Heart left ventricle (tissue), 16 donors: Measurements from ENCODE around the gene NDUFAF8. TPM values are rescaled to one million over a fixed set of nuclear protein-coding genes. Genes with fewer than 3 reads are reported as not detected.
A peak's percentile ranks its signal among the peaks of the same experiment; 100 is the strongest.

ENCODE experiments used
- ATAC-seq, 4 donors: fragments of 200-7000 bp; cut with Tn5 transposase; one replicate each; pipeline ENCODE4 v1.9.1; 2020 to 2022; ENCODE audit warnings: moderate library complexity in 4 of 4, mild to moderate bottlenecking in 3 of 4, moderate number of reproducible peaks in 1 of 4
- DNase-seq, 5 donors: peaks; one replicate each; pipeline ENCODE4 v3.0.0-alpha.2; 2020
- H3K27ac ChIP-seq, 12 donors: fragments of 200-600 bp; sonication (generic) in 4 of 12; one replicate each; pipeline versions ENCODE4 v1.5.0 to v1.8.0; 2016 to 2022; ENCODE audit warnings: mild to moderate bottlenecking in 2 of 12
- H3K27me3 ChIP-seq, 9 donors: fragments of 200-600 bp; sonication (generic) in 2 of 9; one replicate each; pipeline versions ENCODE4 v1.5.1 to v1.8.0; 2016 to 2022; ENCODE audit warnings: mild to moderate bottlenecking in 3 of 9
- H3K36me3 ChIP-seq, 9 donors: fragments of 200-600 bp; sonication (generic) in 2 of 9; one replicate each; pipeline versions ENCODE4 v1.5.0 to v1.8.0; 2018 to 2022; ENCODE audit warnings: mild to moderate bottlenecking in 2 of 9
- H3K4me1 ChIP-seq, 12 donors: fragments of 200-600 bp; sonication (generic) in 4 of 12; one replicate each; pipeline versions ENCODE4 v1.5.0 to v1.8.0; 2016 to 2022; ENCODE audit warnings: mild to moderate bottlenecking in 3 of 12
- H3K4me3 ChIP-seq, 12 donors: fragments of 200-600 bp; sonication (generic) in 4 of 12; one replicate each; pipeline versions ENCODE4 v1.5.0 to v1.8.0; 2017 to 2022; ENCODE audit warnings: mild to moderate bottlenecking in 9 of 12, moderate library complexity in 4 of 12
- H3K9me3 ChIP-seq, 12 donors: fragments of 200-600 bp; sonication (generic) in 4 of 12; one replicate each; pipeline versions ENCODE4 v1.5.0 to v1.8.0; 2016 to 2022; ENCODE audit warnings: mild to moderate bottlenecking in 1 of 12
- POLR2A ChIP-seq, 2 donors: fragments of 450-650 bp; IDR thresholded peaks; one replicate each; pipeline ENCODE4 v1.6.1; 2017; ENCODE audit warnings: antibody characterized with exemption in 2 of 2, mild to moderate bottlenecking in 2 of 2, moderate library complexity in 2 of 2
- WGBS, 4 donors: extraction: QIAGEN DNeasy Blood & Tissue Kit in 2 of 4; methylation state at CpG; one replicate each; pipeline versions ENCODE4 v1.1.5 to v1.1.7; 2013 to 2018; 5-methylcytosine and 5-hydroxymethylcytosine counted together
- intact Hi-C, 10 donors: fragments of 100-400 bp; cut with DNase I; formaldehyde crosslinking; loops; one replicate each; pipeline versions ENCODE4 v1.11.1 to v1.14.2; 2022
- polyA plus RNA-seq, 2 donors: library from polyadenylated mRNA; stranded (reverse); fragments of 200-250 nt; gene quantifications; one replicate each; pipeline ENCODE4 v1.2.3, GENCODE V29; 2013
- total RNA-seq, 9 donors: library from RNA; depleted of rRNA in 2 of 9; stranded (reverse); fragments of >200 nt in 2 of 9; fragmentation: NEBNext Ultra II Directional in 3 of 9; extraction: Animal tissue kit (Norgen Biotek cat#: 25700) in 3 of 9; gene quantifications; one replicate each; pipeline versions ENCODE4 v1.1.0 to v1.2.4, GENCODE V29; 2016 to 2023
- TF ChIP-seq, protein P1 (sequence below), 12 donors: fragments of 200-600 bp; sonication (generic) in 4 of 12; IDR thresholded peaks; one replicate each; pipeline versions ENCODE4 v1.5.0 to v1.8.0; 2018 to 2022; ENCODE audit warnings: antibody characterized with exemption in 12 of 12, mild to moderate bottlenecking in 5 of 12
- donor health status: ischemic (EF 13 %, LVEDD 7.1; RV severe dilation, severe dysfunction).
- donor health status: healthy with polysubstance abuse.
- donor health status: DM: no; HTN: yes; CAD: no.
- donor health status: DM: no; HTN: no; CAD: no.
- donor health status: ischemic (EF 25% LVEDD 6.9; RV normal size, moderate dysfunction).
- donor health status: ischemic (EF 25% LVEDD 5.7; RV mildly dilated, moderate dysfunction).
- donor health status: healthy.
- donor health status: DM: yes; HTN: yes; CAD: no.
- donor health status: ischemic (EF 35%, LVEDD 5.7; RV mildly dilated, moderate dysfunction).
- donor health status: nonischemic (EF 11% LVEDD 7.7; RV severe dilation, severe dysfunction).
- donor health status: DM: yes; HTN: yes; CAD: no.
- donor health status: PGD.
- donor health status: ischemic (EF 29% LVEDD 5.4; RV normal size, mild dysfunction).
- donor health status: nonischemic (EF 23%, LVEDD 6.1; RV moderate dilation, normal function).

The NDUFAF8 gene
- total and polyA plus RNA-seq, 11 donors = 26.7 to 77.1 (median 50.2) TPM

DNA sequence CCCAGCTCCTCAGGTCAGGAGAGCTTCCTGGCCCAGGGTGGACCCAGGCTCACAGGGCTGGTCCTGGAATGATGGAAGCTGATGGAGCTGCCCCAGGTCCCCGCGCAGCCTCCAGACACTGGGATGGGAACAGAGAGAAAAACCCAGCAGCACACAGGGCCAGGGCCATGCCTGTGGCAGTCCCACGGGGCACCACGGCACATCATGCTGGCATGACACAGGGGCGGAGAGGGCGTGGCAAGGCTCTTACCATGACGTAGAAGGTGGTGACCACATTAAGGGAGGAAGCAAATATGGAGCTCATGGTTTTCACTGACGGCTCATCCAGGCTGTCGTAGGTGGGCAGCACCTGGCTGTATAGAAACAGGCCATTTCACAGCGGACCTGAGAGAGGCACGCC is 37.7 kb downstream of the NDUFAF8 start:
- no peaks in the 10 kb centered on the region for H3K9me3 ChIP-seq
- peaks cover 0 to 18% (median 11%) of the 10 kb centered on the region in 12 donors for H3K4me1 ChIP-seq
- WGBS, 4 donors = 91 to 97% (median 93%) methylated on average over 11 of the region's 11 CpGs
- H3K27ac ChIP-seq = no peak overlapping the region
- ATAC-seq (no peak), DNase-seq (peak in 2 of 5 donors; percentile 13 to 51)
- no peaks in the 10 kb centered on the region for H3K27me3 ChIP-seq
- no peak for TF ChIP-seq POLR2A (IDR thresholded peaks at IDR 0.05)
- TF ChIP-seq, protein P1, sequence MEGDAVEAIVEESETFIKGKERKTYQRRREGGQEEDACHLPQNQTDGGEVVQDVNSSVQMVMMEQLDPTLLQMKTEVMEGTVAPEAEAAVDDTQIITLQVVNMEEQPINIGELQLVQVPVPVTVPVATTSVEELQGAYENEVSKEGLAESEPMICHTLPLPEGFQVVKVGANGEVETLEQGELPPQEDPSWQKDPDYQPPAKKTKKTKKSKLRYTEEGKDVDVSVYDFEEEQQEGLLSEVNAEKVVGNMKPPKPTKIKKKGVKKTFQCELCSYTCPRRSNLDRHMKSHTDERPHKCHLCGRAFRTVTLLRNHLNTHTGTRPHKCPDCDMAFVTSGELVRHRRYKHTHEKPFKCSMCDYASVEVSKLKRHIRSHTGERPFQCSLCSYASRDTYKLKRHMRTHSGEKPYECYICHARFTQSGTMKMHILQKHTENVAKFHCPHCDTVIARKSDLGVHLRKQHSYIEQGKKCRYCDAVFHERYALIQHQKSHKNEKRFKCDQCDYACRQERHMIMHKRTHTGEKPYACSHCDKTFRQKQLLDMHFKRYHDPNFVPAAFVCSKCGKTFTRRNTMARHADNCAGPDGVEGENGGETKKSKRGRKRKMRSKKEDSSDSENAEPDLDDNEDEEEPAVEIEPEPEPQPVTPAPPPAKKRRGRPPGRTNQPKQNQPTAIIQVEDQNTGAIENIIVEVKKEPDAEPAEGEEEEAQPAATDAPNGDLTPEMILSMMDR (IDR thresholded peaks at IDR 0.05) = no peak
- peaks cover 0 to 95% (median 70%) of the 10 kb centered on the region in 9 donors for H3K36me3 ChIP-seq
- H3K4me3 ChIP-seq = no peak overlapping the region
- intact Hi-C loops = no loop called here

DNA sequence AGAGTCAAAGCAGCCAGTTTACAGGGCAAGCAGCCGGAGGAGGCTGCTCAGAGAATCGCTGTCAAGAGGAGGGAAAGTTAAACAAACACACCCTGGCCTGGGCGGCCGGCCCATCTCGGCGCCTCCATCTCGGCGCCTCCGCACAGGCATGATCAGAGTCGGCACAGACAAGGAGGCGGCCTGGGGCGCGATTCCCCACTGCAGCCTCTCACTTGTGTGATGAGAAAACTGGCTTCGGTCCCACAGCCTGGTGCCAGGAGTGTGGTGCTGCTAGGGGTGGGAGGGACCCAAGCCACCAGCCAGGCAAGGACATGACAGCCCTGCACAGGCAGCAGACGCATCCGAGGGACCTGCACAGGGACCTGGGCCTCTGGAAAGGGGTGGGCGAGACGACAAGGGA is 38.3 kb downstream of the NDUFAF8 start:
- peak overlapping the region in 4 of 12 donors; percentile 2 to 36 (median 5) for H3K4me3 ChIP-seq
- whole genome bisulfite sequencing, 4 donors = 50 to 72% (median 63%) methylated on average over 17 to 18 of the region's 18 CpGs
- H3K4me1 ChIP-seq = peaks cover 0 to 18% (median 10%) of the 10 kb centered on the region in 12 donors
- peak; percentile 46 to 82 (median 60) for DNase-seq
- peak overlapping the region in 8 of 12 donors; percentile 19 to 72 (median 60) for H3K27ac ChIP-seq
- intact Hi-C loops = no loop called here
- TF ChIP-seq, protein P1 (IDR thresholded peaks at IDR 0.05) = no peak
- no peak for TF ChIP-seq POLR2A (IDR thresholded peaks at IDR 0.05)
- H3K36me3 ChIP-seq = peaks cover 0 to 96% (median 70%) of the 10 kb centered on the region in 9 donors
- no peaks in the 10 kb centered on the region for H3K27me3 ChIP-seq
- no peaks in the 10 kb centered on the region for H3K9me3 ChIP-seq
- ATAC-seq = peak; percentile 68 to 84 (median 72)

- peaks cover 0 to 18% (median 7%) of the 10 kb centered on the region in 12 donors for H3K4me1 ChIP-seq
- intact Hi-C loops = no loop called here
- H3K27ac ChIP-seq = peak overlapping the region in 9 of 12 donors; percentile 19 to 72 (median 58)
- 72 to 83% (median 80%) methylated on average over 16 to 20 of the region's 20 CpGs for WGBS, 4 donors
- H3K4me3 ChIP-seq = peak overlapping the region in 4 of 12 donors; percentile 2 to 36 (median 5)
- H3K9me3 ChIP-seq = no peaks in the 10 kb centered on the region
- ATAC-seq = peak in 2 of 4 donors; percentile 73 to 74
- TF ChIP-seq, protein P1 (IDR thresholded peaks at IDR 0.05) = no peak
- TF ChIP-seq POLR2A (IDR thresholded peaks at IDR 0.05) = no peak
- no peaks in the 10 kb centered on the region for H3K27me3 ChIP-seq
- H3K36me3 ChIP-seq = peaks cover 0 to 96% (median 63%) of the 10 kb centered on the region in 9 donors
- DNase-seq = peak in 2 of 5 donors; percentile 50 to 70
These were observed 39.0 kb downstream of the NDUFAF8 start for GRCh38 chr17:81277946-81278693.

DNA sequence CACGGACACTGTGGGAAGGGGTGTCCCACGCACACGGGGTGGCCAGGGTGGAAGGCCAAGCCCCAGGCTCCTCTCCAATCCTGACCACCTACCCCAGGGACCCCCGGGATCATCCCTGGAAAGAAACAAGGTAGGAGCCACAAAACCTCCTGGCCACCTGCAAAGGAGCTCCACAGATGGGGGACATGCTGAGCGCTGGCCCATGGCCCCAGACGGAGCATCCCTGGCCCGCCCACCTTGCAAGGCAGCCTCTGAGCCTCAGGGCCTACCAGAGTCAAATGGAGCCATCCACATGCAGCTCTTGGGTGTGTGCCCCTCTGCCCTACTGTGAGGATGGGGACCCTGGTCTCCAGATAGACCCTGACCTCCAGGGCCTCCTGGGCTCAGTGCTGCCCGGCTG is 39.7 kb downstream of the NDUFAF8 start:
- H3K27me3 ChIP-seq = no peaks in the 10 kb centered on the region
- H3K9me3 ChIP-seq = no peaks in the 10 kb centered on the region
- WGBS, 4 donors = 96 to 100% (median 99%) methylated on average over 4 to 8 of the region's 8 CpGs
- H3K36me3 ChIP-seq = peaks cover 0 to 96% (median 56%) of the 10 kb centered on the region in 9 donors
- H3K4me1 ChIP-seq = peaks cover 0 to 18% (median 7%) of the 10 kb centered on the region in 12 donors
- no peak for TF ChIP-seq POLR2A (IDR thresholded peaks at IDR 0.05)
- TF ChIP-seq, protein P1 (IDR thresholded peaks at IDR 0.05) = no peak
- H3K4me3 ChIP-seq = no peak overlapping the region
- ATAC-seq = no peak
- H3K27ac ChIP-seq = peak overlapping the region in 3 of 12 donors; percentile 58 to 72 (median 65)
- intact Hi-C loops = no loop called here
- DNase-seq = no peak
